ENCODE results near the gene CRYZL1.
"Not testable (repeated sequence)": the region's sequence is repeated elsewhere in the genome, so short reads cannot be mapped to it uniquely, and the experiment has no call there.

Gene CRYZL1

DNA sequence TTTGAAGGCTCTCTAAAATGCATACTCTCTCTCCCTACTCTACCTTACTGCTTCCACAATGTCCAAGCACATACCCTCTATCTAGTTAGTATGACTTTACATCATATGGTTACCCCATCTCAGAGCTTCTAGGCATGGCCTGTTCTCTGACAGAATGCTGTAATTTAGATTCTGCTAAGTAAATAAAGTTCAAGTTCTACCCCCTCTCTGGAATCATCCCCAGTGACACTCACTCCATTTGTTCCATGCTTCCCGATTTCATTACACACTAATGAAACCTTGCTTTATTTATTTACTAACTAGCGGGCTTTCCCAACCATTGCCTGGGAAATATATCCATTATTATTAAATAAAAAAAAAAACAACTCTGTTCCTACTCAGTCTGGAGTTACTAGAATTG is 7.3 kb downstream of the CRYZL1 start:
- ChIA-PET CTCF (interaction anchor here (0.8 kb wide), 1 partner anchor 28 kb away, joined by 3 read pairs; no protein-coding TSS in a partner anchor), POLR2A (no interaction called here)
- no peak for TF ChIP-seq CTCF (IDR thresholded peaks at IDR 0.05; ENCODE audit: insufficient read depth, low read length, missing control alignments)
- DNase-seq (ENCODE audit: low read depth, low spot score), result no peak
- no peak overlapping the region for H3K4me3 ChIP-seq (ENCODE audit: low read depth, low read length)

DNA sequence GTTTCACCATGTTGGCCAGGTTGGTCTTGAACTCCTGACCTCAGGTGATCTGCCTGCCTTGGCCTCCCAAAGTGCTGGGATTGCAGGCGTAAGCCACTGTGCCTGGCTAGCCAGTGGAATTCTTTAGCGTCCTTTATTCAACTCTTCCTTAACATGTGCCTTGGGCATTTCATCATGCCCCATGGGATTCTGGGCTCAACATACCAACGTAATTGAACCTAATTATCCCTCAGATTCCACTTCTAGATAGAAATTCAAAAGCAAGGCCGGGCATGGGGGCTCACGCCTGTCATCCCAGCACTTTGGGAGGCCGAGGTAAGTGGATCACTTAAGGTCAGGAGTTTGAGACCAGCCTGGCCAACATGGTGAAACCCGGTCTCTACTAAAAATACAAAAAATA is 15.4 kb downstream of the CRYZL1 start:
- CTCF ChIA-PET, result interaction anchor here (9.7 kb wide), 1 partner anchor 20 kb away, joined by 78 read pairs; no protein-coding TSS in a partner anchor
- H3K4me3 ChIP-seq (ENCODE audit: low read depth, low read length); DNase-seq (ENCODE audit: low read depth, low spot score); POLR2A ChIA-PET: not testable (repeated sequence)

DNA sequence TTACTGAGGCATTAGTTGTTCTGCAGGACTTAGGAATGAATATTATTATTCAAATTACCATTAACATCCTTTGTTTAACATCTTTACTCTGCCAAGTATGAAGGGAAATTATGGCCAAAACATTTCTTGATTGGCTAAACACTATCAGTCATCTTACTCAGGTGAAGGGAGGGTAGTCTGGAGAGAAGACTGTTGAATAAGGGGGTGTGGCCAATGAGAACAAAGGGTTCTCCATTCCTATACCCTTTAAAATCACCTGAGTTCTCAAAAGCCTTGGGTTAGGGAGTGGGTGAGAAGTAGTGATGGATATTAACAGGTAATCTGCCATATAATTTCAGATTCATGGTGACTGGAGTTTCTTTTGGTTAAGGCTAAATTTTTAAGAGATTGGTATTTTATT is 19.3 kb downstream of the CRYZL1 start:
- CTCF ChIA-PET, result interaction anchor here (0.9 to 9.7 kb wide), 3 partner anchors 11 to 271 kb away, joined by 3 to 78 read pairs (median 3); no protein-coding TSS in a partner anchor
- POLR2A ChIA-PET, result interaction anchor here (0.6 kb wide), 1 partner anchor 13 kb away, joined by 3 read pairs; no protein-coding TSS in a partner anchor
- H3K4me3 ChIP-seq (ENCODE audit: low read depth, low read length), result no peak overlapping the region
- no peak for TF ChIP-seq CTCF (IDR thresholded peaks at IDR 0.05; ENCODE audit: insufficient read depth, low read length, missing control alignments)
- DNase-seq (ENCODE audit: low read depth, low spot score), result no peak

GRCh38 chr21:33619726-33620125 is 21.8 kb downstream of the CRYZL1 start:
- DNase-seq (ENCODE audit: low read depth, low spot score), result no peak
- ChIA-PET POLR2A (no interaction called here), CTCF (interaction anchor here (1.2 to 9.7 kb wide), 3 partner anchors 9 to 14 kb away, joined by 3 to 78 read pairs (median 3); no protein-coding TSS in a partner anchor)
- TF ChIP-seq CTCF (IDR thresholded peaks at IDR 0.05; ENCODE audit: insufficient read depth, low read length, missing control alignments), result no peak
- H3K4me3 ChIP-seq (ENCODE audit: low read depth, low read length), result no peak overlapping the region

- no peak for TF ChIP-seq CTCF (IDR thresholded peaks at IDR 0.05; ENCODE audit: insufficient read depth, low read length, missing control alignments)
- no peak overlapping the region for H3K4me3 ChIP-seq (ENCODE audit: low read depth, low read length)
- ChIA-PET POLR2A (no interaction called here), CTCF (interaction anchor here (0.6 to 9.7 kb wide), 2 partner anchors 8 to 12 kb away, joined by 3 to 78 read pairs; no protein-coding TSS in a partner anchor)
- no peak for DNase-seq (ENCODE audit: low read depth, low spot score)
Observed at GRCh38 chr21:33618407-33618806, 23.1 kb downstream of the CRYZL1 start.

GRCh38 chr21:33617565-33617964 is 24.0 kb downstream of the CRYZL1 start:
- not testable (repeated sequence) for DNase-seq (ENCODE audit: low read depth, low spot score)

DNA sequence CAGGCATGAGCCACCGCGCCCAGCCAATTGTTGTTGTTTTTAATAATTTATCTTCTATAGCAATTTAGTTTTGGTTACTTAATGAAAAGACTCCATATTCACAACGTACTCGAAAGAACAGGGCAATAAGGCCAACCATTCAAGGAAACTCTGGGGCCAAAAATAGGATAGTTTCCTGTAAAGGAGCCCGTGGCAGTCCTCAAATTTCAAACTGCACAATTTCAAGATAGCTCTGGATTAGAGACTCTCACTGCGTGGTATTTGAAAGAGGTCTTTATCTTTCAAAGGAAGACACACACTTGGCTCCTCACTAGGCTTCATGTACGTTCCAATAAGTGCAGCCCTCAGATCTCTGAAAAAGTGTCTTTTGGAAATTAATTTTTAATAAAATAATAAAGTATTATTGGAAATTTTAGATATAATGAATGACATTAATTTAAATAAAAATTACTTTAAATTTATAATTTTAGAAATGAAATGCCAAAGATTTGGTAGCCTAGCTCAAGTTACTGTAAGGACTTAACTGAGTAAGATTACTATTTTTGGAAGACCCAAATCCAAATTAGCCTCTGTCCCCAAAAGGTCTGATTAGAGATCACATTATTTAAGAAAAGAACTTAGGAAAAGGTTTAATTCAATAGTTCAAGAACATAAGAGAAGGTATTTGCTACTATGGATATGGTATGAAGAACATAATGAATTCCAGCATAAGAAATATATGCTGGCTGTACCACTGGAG is 30.4 kb downstream of the CRYZL1 start:
- ChIA-PET CTCF (interaction anchor here (0.6 to 2.0 kb wide), 5 partner anchors 7 to 11 kb away, joined by 3 to 12 read pairs (median 3); no protein-coding TSS in a partner anchor), POLR2A (no interaction called here)
- no peak for DNase-seq (ENCODE audit: low read depth, low spot score)
- no peak overlapping the region for H3K4me3 ChIP-seq (ENCODE audit: low read depth, low read length)
- no peak for TF ChIP-seq CTCF (IDR thresholded peaks at IDR 0.05; ENCODE audit: insufficient read depth, low read length, missing control alignments)

More at GRCh38 chr21:33617565-33617964, 24.0 kb downstream of the CRYZL1 start:
- CTCF ChIA-PET, result interaction anchor here (9.7 kb wide), 1 partner anchor 12 kb away, joined by 78 read pairs; no protein-coding TSS in a partner anchor
- POLR2A ChIA-PET; H3K4me3 ChIP-seq (ENCODE audit: low read depth, low read length): not testable (repeated sequence)
